Measurements from ENCODE around the gene SLC4A3. TPM values are rescaled to one million over a fixed set of nuclear protein-coding genes. Genes with fewer than 3 reads are reported as not detected.
"Not testable (repeated sequence)": the region's sequence is repeated elsewhere in the genome, so short reads cannot be mapped to it uniquely, and the experiment has no call there.

SLC4A3 gene
- total RNA-seq, 1 experiment from 2014 or later: 7.3 TPM

DNA sequence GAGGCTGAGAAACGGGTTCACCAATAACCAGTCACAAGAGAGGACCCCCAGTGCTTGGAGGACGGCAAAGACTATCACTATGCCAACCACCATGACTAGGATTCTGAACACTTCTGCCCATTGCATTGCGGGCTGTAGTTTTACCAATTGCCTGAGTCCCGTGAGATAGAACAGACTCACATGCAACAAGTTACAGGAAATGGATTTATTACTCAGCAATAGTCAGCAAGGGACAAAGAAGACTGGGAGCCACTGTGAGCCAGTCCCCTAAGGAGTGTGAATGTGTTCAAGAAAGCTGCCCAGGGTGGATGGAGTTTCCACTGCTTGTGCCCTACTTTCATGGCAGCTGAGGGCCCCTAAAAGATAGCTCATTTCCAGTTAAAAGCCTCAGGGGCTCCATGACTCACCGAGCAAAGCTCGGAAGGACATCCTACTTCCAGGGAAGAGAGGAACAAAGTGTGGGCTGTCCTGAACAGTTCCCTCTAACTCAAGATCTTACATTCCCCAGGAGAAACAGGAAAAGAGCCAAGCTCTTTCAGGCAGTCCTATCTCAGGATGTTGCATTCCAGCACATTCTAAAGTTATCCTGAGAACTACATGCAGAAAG, 54.4 kb downstream of the SLC4A3 start:
- intact Hi-C loops (cut with micrococcal nuclease; ENCODE audit: unreplicated experiment): no loop called here
- Histone ChIP-seq H3K9me3 (ENCODE audit: insufficient read depth, low read depth) (no peaks in the 10 kb centered on the region; the same call in 1 of the 2 replicates), H3K4me2 (no peak overlapping the region), H3K9me2 (ENCODE audit: insufficient read depth) (no peaks in the 10 kb centered on the region), H3K27me3 (ENCODE audit: insufficient read depth, low read depth) (no peaks in the 10 kb centered on the region), H3K4me3 (no peak overlapping the region), H3K4me1 (replicated peaks; ENCODE audit: insufficient read depth) (peaks cover 29% of the 10 kb centered on the region), H3F3A (ENCODE audit: insufficient read depth, low read depth) (peaks cover 27% of the 10 kb centered on the region), H3K27ac (no peak overlapping the region), H4K20me1 (ENCODE audit: insufficient read depth) (no peaks in the 10 kb centered on the region), H3K36me3 (ENCODE audit: low read depth) (no peaks in the 10 kb centered on the region), H2AFZ (0 out of 2 replicates have a peak overlapping the region, but pooled peaks have one; percentile 43), H3K79me2 (ENCODE audit: low read depth) (no peaks in the 10 kb centered on the region)
- DNase-seq: no peak
- no TSS peak for BruUV-seq (replicated peaks)
- ChIA-PET CTCF (interaction anchor here (1.3 kb wide), 1 partner anchor 20 kb away, joined by 4 read pairs; no protein-coding TSS in a partner anchor), POLR2A (ENCODE audit: unreplicated experiment) (interaction anchor here (0.6 kb wide), 1 partner anchor 21 kb away, joined by 3 read pairs; no protein-coding TSS in a partner anchor)
- TF ChIP-seq, protein P1, sequence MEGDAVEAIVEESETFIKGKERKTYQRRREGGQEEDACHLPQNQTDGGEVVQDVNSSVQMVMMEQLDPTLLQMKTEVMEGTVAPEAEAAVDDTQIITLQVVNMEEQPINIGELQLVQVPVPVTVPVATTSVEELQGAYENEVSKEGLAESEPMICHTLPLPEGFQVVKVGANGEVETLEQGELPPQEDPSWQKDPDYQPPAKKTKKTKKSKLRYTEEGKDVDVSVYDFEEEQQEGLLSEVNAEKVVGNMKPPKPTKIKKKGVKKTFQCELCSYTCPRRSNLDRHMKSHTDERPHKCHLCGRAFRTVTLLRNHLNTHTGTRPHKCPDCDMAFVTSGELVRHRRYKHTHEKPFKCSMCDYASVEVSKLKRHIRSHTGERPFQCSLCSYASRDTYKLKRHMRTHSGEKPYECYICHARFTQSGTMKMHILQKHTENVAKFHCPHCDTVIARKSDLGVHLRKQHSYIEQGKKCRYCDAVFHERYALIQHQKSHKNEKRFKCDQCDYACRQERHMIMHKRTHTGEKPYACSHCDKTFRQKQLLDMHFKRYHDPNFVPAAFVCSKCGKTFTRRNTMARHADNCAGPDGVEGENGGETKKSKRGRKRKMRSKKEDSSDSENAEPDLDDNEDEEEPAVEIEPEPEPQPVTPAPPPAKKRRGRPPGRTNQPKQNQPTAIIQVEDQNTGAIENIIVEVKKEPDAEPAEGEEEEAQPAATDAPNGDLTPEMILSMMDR (conservative IDR thresholded peaks at IDR 0.05): no peak
- no peak for TF ChIP-seq EZH2 (IDR thresholded peaks at IDR 0.05; ENCODE audit: low read depth)

DNA sequence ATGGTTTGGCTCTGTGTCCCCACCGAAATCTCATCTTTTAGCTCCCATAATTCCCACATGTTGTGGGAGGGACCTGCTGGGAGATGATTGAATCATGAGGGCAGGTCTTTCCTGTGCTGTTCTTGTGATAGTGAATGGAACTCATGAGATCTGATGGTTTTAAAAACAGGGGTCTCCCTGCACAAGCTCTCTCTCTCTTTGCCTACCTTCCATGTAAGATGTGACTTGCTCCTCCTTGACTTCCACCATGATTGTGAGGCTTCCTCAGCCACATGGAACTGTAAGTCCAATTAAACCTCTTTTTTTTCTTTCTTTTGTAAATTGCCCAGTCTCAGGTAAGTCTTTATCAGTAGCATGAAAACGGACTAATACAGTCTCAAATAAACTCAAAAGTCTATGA, 56.0 kb downstream of the SLC4A3 start:
- H3K36me3 ChIP-seq (ENCODE audit: low read depth); H3K27ac ChIP-seq; H3K9me3 ChIP-seq (ENCODE audit: insufficient read depth, low read depth); H2AFZ ChIP-seq; H4K20me1 ChIP-seq (ENCODE audit: insufficient read depth); H3K4me2 ChIP-seq; H3K79me2 ChIP-seq (ENCODE audit: low read depth); intact Hi-C loops (cut with micrococcal nuclease; ENCODE audit: unreplicated experiment); POLR2A ChIA-PET (ENCODE audit: unreplicated experiment); BruUV-seq (replicated peaks); H3K4me3 ChIP-seq; CTCF ChIA-PET; H3K9me2 ChIP-seq (ENCODE audit: insufficient read depth); H3K27me3 ChIP-seq (ENCODE audit: insufficient read depth, low read depth); DNase-seq: not testable (repeated sequence)
- peaks cover 44% of the 10 kb centered on the region for H3F3A ChIP-seq (ENCODE audit: insufficient read depth, low read depth)
- H3K4me1 ChIP-seq (replicated peaks; ENCODE audit: insufficient read depth): peaks cover 46% of the 10 kb centered on the region

- ChIA-PET POLR2A (ENCODE audit: unreplicated experiment) (interaction anchor here (0.6 to 1.1 kb wide), 8 partner anchors 9 to 175 kb away, joined by 3 to 12 read pairs (median 4); no protein-coding TSS in a partner anchor), CTCF (interaction anchor here (0.5 to 1.0 kb wide), 2 partner anchors 42 to 390 kb away, joined by 3 to 7 read pairs; no protein-coding TSS in a partner anchor)
- DNase-seq: peak; percentile 78 to 90
- Histone ChIP-seq H3K79me2 (ENCODE audit: low read depth) (0 out of 2 replicates have a peak, but pooled peaks cover 5% of the 10 kb centered on the region), H3K27ac (peak overlapping the region; percentile 99), H3K9me2 (ENCODE audit: insufficient read depth) (no peaks in the 10 kb centered on the region), H3K27me3 (ENCODE audit: insufficient read depth, low read depth) (no peaks in the 10 kb centered on the region), H4K20me1 (ENCODE audit: insufficient read depth) (no peaks in the 10 kb centered on the region), H3K4me3 (peak overlapping the region; percentile 75), H2AFZ (peak overlapping the region; percentile 76), H3K9me3 (ENCODE audit: insufficient read depth, low read depth) (no peaks in the 10 kb centered on the region), H3K4me1 (replicated peaks; ENCODE audit: insufficient read depth) (peaks cover 51% of the 10 kb centered on the region), H3F3A (ENCODE audit: insufficient read depth, low read depth) (peaks cover 54% of the 10 kb centered on the region), H3K4me2 (peak overlapping the region; percentile 95), H3K36me3 (ENCODE audit: low read depth) (no peaks in the 10 kb centered on the region)
- TF ChIP-seq, protein P1 (conservative IDR thresholded peaks at IDR 0.05): no peak
- TF ChIP-seq EZH2 (IDR thresholded peaks at IDR 0.05; ENCODE audit: low read depth): no peak
- intact Hi-C loops (cut with micrococcal nuclease; ENCODE audit: unreplicated experiment): loop anchor here (1.0 to 5.0 kb wide), 3 partner anchors 23 to 523 kb away; partner anchors contain the start of gene NHEJ1
- TSS peak; percentile 71 for BruUV-seq (replicated peaks)
Observed at GRCh38 chr2:219684721-219685689, 57.6 kb downstream of the SLC4A3 start.
